H1 (cell line): ENCODE results near the gene TNS3. TPM values are rescaled to one million over a fixed set of nuclear protein-coding genes. Genes with fewer than 3 reads are reported as not detected.

ENCODE experiments used
- CTCF ChIA-PET: fragments of 300-600 bp; sonication (Branson Sonifier 250); formaldehyde crosslinking; loops from one replicate; lab custom pipeline; 2021; ENCODE audit not compliant: partially characterized antibody; lab: Charles Lee
- POLR2A ChIA-PET: fragments of 300-600 bp; sonication (Branson Sonifier 250); formaldehyde crosslinking; loops from one replicate; lab custom pipeline; 2021; ENCODE audit warnings: inconsistent platforms; ENCODE audit not compliant: partially characterized antibody; lab: Charles Lee
- DNase-seq, 2 experiments: peaks; one replicate each; pipeline versions ENCODE4 v3.0.0 to v3.0.0-alpha.2; 2010 to 2022; ENCODE audit warnings: low spot score in 2 of 2, low read depth in 1 of 2, mixed read lengths in 1 of 2
- FAIRE-seq: peaks from 2 replicates; lab custom pipeline; 2011; peaks lifted over from hg19 to GRCh38; lab: Jason Lieb, UNC
- H2AFZ ChIP-seq: 2 replicates; pipeline ENCODE4 v1.8.1; 2012; ENCODE audit warnings: low read length, inconsistent platforms
- H2AK5ac ChIP-seq: 2 replicates; pipeline ENCODE4 v1.6.1; 2013; ENCODE audit warnings: low read depth, low read length
- H2BK120ac ChIP-seq: replicated peaks from 2 replicates; pipeline ENCODE3; 2013; ENCODE audit warnings: low read depth, low read length, inconsistent platforms
- H2BK12ac ChIP-seq: 2 replicates; pipeline ENCODE4 v1.6.1; 2013; ENCODE audit warnings: low read depth, low read length
- H2BK15ac ChIP-seq: 2 replicates; pipeline ENCODE4 v1.6.1; 2013; ENCODE audit warnings: low read length
- H2BK20ac ChIP-seq: 2 replicates; pipeline ENCODE4 v1.6.1; 2013; ENCODE audit warnings: low read length
- H2BK5ac ChIP-seq: 2 replicates; pipeline ENCODE4 v1.6.1; 2013; ENCODE audit warnings: low read depth, low read length
- H3K14ac ChIP-seq: 2 replicates; pipeline ENCODE4 v1.6.1; 2013; ENCODE audit warnings: inconsistent platforms; ENCODE audit not compliant: insufficient read length
- H3K18ac ChIP-seq: 2 replicates; pipeline ENCODE4 v1.6.1; 2013; ENCODE audit warnings: low read length; ENCODE audit errors: extremely low read depth
- H3K23ac ChIP-seq: 2 replicates; pipeline ENCODE4 v1.6.1; 2013; ENCODE audit warnings: inconsistent platforms; ENCODE audit not compliant: insufficient read length
- H3K23me2 ChIP-seq: 2 replicates; pipeline ENCODE4 v1.6.1; 2013; ENCODE audit warnings: low read depth, low read length
- H3K27ac ChIP-seq: 2 replicates; pipeline ENCODE4 v1.6.1; 2011; ENCODE audit warnings: low read depth, low read length, inconsistent platforms
- H3K27me3 ChIP-seq, 4 experiments: replicated peaks in 1 of 4; 1 replicate in 1 of 4; 2 replicates in 3 of 4; pipeline versions ENCODE4 v1.6.1 to v1.8.1; 2011 to 2013; ENCODE audit warnings: low read length in 3 of 4, mild to moderate bottlenecking in 3 of 4, inconsistent platforms in 2 of 4, mixed read lengths in 2 of 4, moderate library complexity in 1 of 4; ENCODE audit not compliant: control insufficient read depth in 3 of 4, insufficient read depth in 3 of 4; ENCODE audit errors: extremely low read depth in 1 of 4
- H3K36me3 ChIP-seq, 4 experiments: 2 replicates each; pipeline versions ENCODE4 v1.6.1 to v1.8.1; 2011 to 2013; ENCODE audit warnings: mild to moderate bottlenecking in 4 of 4, low read length in 3 of 4, moderate library complexity in 2 of 4, control low read depth in 1 of 4, inconsistent platforms in 1 of 4; ENCODE audit not compliant: insufficient read depth in 4 of 4, control insufficient read depth in 2 of 4
- H3K4ac ChIP-seq: replicated peaks from 2 replicates; pipeline ENCODE3; 2013; ENCODE audit warnings: low read length, low read depth, mixed read lengths, inconsistent platforms; ENCODE audit not compliant: insufficient read length
- H3K4me1 ChIP-seq, 4 experiments: replicated peaks in 1 of 4; 1 replicate in 1 of 4; 2 replicates in 3 of 4; pipeline versions ENCODE4 v1.6.1 to v1.8.1; 2011 to 2013; ENCODE audit warnings: low read length in 3 of 4, inconsistent platforms in 2 of 4, mixed read lengths in 1 of 4; ENCODE audit not compliant: insufficient read depth in 4 of 4, control insufficient read depth in 3 of 4
- H3K4me2 ChIP-seq, 2 experiments: 2 replicates each; pipeline versions ENCODE4 v1.6.1 to v1.8.1; 2011 to 2013; ENCODE audit warnings: low read depth in 2 of 2, low read length in 2 of 2, control low read depth in 1 of 2, inconsistent platforms in 1 of 2, mild to moderate bottlenecking in 1 of 2; ENCODE audit not compliant: insufficient read depth in 1 of 2
- H3K4me3 ChIP-seq, 4 experiments: fragments of 200-600, 300-600 bp in 1 of 4; sonication (generic), shearing (Covaris generic), sonication (Bioruptor Twin) in 1 of 4; 2 replicates each; pipeline versions ENCODE4 v1.5.1 to v1.8.1; 2011 to 2016; ENCODE audit warnings: low read length in 4 of 4, low read depth in 3 of 4, control low read depth in 2 of 4, inconsistent platforms in 2 of 4, mild to moderate bottlenecking in 2 of 4, mixed read lengths in 1 of 4, moderate library complexity in 1 of 4; ENCODE audit not compliant: insufficient read depth in 2 of 4; ENCODE audit errors: extremely low read depth in 1 of 4
- H3K56ac ChIP-seq: replicated peaks from 2 replicates; pipeline ENCODE3; 2013; ENCODE audit warnings: low read depth, mild to moderate bottlenecking, mixed read lengths, low read length, inconsistent platforms; ENCODE audit not compliant: insufficient read length
- H3K79me1 ChIP-seq: 2 replicates; pipeline ENCODE4 v1.6.1; 2013; ENCODE audit warnings: low read depth, low read length, control low read depth
- H3K79me2 ChIP-seq, 2 experiments: 2 replicates each; pipeline versions ENCODE4 v1.6.1 to v1.8.1; 2012 to 2013; ENCODE audit warnings: low read length in 2 of 2, mild to moderate bottlenecking in 2 of 2, inconsistent platforms in 1 of 2; ENCODE audit not compliant: insufficient read depth in 2 of 2, control insufficient read depth in 1 of 2
- H3K9ac ChIP-seq, 4 experiments: replicated peaks in 1 of 4; 1 replicate in 1 of 4; 2 replicates in 3 of 4; pipeline versions ENCODE4 v1.6.1 to v1.8.1; 2011 to 2013; ENCODE audit warnings: low read depth in 3 of 4, low read length in 3 of 4, control low read depth in 2 of 4, mild to moderate bottlenecking in 2 of 4, moderate library complexity in 2 of 4, inconsistent platforms in 1 of 4; ENCODE audit errors: extremely low read depth in 1 of 4
- H3K9me3 ChIP-seq, 2 experiments: 2 replicates each; pipeline versions ENCODE4 v1.6.1 to v1.8.1; 2012 to 2013; ENCODE audit warnings: mild to moderate bottlenecking in 2 of 2, moderate library complexity in 2 of 2, control low read depth in 1 of 2, inconsistent platforms in 1 of 2, low read depth in 1 of 2, low read length in 1 of 2, mixed read lengths in 1 of 2; ENCODE audit not compliant: insufficient read depth in 2 of 2
- H4K20me1 ChIP-seq, 2 experiments: replicated peaks in 1 of 2; 2 replicates each; pipeline versions ENCODE3 to v1.8.1; 2011 to 2013; ENCODE audit warnings: inconsistent platforms in 2 of 2, low read length in 2 of 2, mild to moderate bottlenecking in 1 of 2; ENCODE audit not compliant: insufficient read depth in 2 of 2, control insufficient read depth in 1 of 2
- H4K5ac ChIP-seq: 2 replicates; pipeline ENCODE4 v1.6.1; 2013; ENCODE audit warnings: low read length, low read depth, mixed read lengths, inconsistent platforms; ENCODE audit not compliant: insufficient read length
- H4K8ac ChIP-seq: 2 replicates; pipeline ENCODE4 v1.8.0; 2013; ENCODE audit warnings: mild to moderate bottlenecking, moderate library complexity, low read length, inconsistent platforms; ENCODE audit not compliant: insufficient read depth; ENCODE audit errors: extremely low read depth
- H4K91ac ChIP-seq: replicated peaks from 2 replicates; pipeline ENCODE3; 2013; ENCODE audit warnings: low read length, mixed read lengths, inconsistent platforms; ENCODE audit not compliant: insufficient read length
- CHD2 ChIP-seq: IDR thresholded peaks from 2 replicates; pipeline ENCODE4 v1.6.1; 2012; ENCODE audit warnings: low read length, improper control_type of control experiment
- CREB1 ChIP-seq: IDR thresholded peaks from 2 replicates; pipeline ENCODE4 v1.6.1; 2012; ENCODE audit warnings: inconsistent platforms
- HDAC6 ChIP-seq: IDR thresholded peaks from one replicate; pipeline ENCODE4 v1.7.1; 2012; ENCODE audit warnings: low read depth, mild to moderate bottlenecking, inconsistent platforms, low read length, moderate library complexity
- RFX5 ChIP-seq: IDR thresholded peaks from 2 replicates; pipeline ENCODE4 v1.6.1; 2011; ENCODE audit warnings: low read depth, low read length, improper control_type of control experiment, borderline replicate concordance
- WGBS, 2 experiments: shearing (Covaris generic) in 1 of 2; methylation state at CpG; one replicate each; pipeline versions ENCODE4 v1.1.6 to v1.1.7; 2013 to 2015; ENCODE audit warnings: low lambda C conversion rate in 2 of 2, mixed read lengths in 2 of 2, inconsistent platforms in 1 of 2, low coverage in 1 of 2, missing lambda C conversion rate in 1 of 2; ENCODE audit not compliant: insufficient replicate concordance in 2 of 2, insufficient coverage in 1 of 2, insufficient read length in 1 of 2; ENCODE audit errors: extremely low coverage in 1 of 2, missing lambda C conversion rate in 1 of 2; 5-methylcytosine and 5-hydroxymethylcytosine counted together
- polyA plus RNA-seq, 7 experiments: library from polyadenylated mRNA; depleted of rRNA in 3 of 7; stranded (reverse) in 5 of 7; unstranded in 2 of 7; fragments of >200 nt in 5 of 7; fragments of 200-250 nt in 2 of 7; gene quantifications; 1 replicate in 5 of 7; 2 replicates in 1 of 7; 4 replicates in 1 of 7; pipeline versions ENCODE4 v1.2.1 to v1.2.3, GENCODE V29; 2011 to 2013; ENCODE audit warnings: missing spikeins in 2 of 7, mixed read lengths in 2 of 7
- total RNA-seq: library from RNA; stranded (reverse); fragmentation: NEBNext Ultra II Directional; extraction: Animal tissue kit (Norgen Biotek cat#: 25700); gene quantifications from 2 replicates; pipeline ENCODE4 v1.2.1, GENCODE V29; 2021

TNS3 gene
- total and polyA plus RNA-seq, 2 of the 8 experiments (the other 6 are each of a cell fraction or from before 2014, with no cell fraction given), result 11.9 to 24.2 TPM

DNA sequence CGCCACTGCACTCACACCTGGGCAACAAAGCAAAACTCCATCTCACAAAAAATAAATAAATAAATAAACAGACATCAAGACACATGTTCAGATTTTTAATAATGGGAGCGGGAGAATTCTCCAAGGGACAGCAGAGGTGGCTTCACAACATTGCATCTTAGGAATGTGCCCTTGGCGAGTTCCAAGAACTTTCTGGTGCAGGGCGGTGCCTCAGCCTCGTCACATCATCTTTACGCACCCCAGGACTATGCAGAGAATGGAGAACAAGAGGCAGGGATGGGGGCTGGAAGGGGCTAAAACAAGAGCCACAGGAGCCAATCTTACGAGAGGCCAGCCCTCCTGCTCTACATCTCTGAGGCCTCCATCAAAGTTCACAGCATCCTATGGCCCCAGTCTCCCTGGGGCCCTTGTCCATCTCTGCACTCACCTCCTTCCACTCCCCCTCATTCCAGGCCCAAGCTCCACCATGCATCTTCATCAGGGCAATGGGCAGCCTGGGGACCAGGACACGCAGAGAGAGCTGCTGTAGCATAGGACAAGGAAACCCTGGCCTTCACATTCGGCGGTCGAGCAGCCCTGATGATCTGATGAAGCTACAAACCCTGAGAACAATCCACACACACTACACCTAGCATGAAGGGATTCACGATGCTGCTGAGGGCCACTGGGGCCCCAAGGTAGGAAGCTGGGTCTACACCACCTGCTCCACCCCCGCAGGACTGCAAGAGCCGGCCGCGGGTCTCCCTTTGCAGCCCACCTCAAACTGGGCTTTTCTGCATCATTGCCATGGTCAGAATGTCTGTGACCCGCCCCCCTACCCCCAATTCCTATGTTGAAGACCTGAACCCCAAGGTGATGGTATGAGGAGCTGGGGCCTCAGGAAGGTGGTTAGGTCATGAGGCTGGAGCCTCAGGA lies 22.3 kb downstream of the TNS3 start:
- no peak overlapping the region for H3K18ac ChIP-seq
- peaks cover 0 to 13% (median 2%) of the 10 kb centered on the region in 4 experiments; a peak in 5 of 7 replicates for H3K4me1 ChIP-seq
- H3K9me3 ChIP-seq, result no peaks in the 10 kb centered on the region
- H2BK20ac ChIP-seq, result no peak overlapping the region
- no peak overlapping the region for H3K4ac ChIP-seq
- H2BK120ac ChIP-seq, result no peak overlapping the region
- peaks cover 0 to 33% of the 10 kb centered on the region in 2 experiments; a peak in 2 of 4 replicates for H3K79me2 ChIP-seq
- no peak overlapping the region for H2AFZ ChIP-seq
- ChIA-PET CTCF (interaction anchor here (2.7 kb wide), 1 partner anchor 124 kb away, joined by 6 read pairs; no protein-coding TSS in a partner anchor), POLR2A (interaction anchor here (0.6 to 1.0 kb wide), 2 partner anchors 14 to 18 kb away, joined by 3 to 4 read pairs; no protein-coding TSS in a partner anchor)
- FAIRE-seq, result no peak
- no peak overlapping the region for H4K5ac ChIP-seq
- no peak for TF ChIP-seq HDAC6
- no peak for TF ChIP-seq RFX5
- TF ChIP-seq CREB1, result no peak
- no peak for TF ChIP-seq CHD2
- no peak for DNase-seq
- H2BK12ac ChIP-seq, result no peak overlapping the region
- peaks cover 3% of the 10 kb centered on the region in 2 experiments for H4K20me1 ChIP-seq
- H3K36me3 ChIP-seq, result no peaks in the 10 kb centered on the region
- H4K8ac ChIP-seq, result no peak overlapping the region
- no peak overlapping the region for H3K14ac ChIP-seq
- peaks cover 14% of the 10 kb centered on the region for H3K79me1 ChIP-seq
- no peak overlapping the region for H3K4me2 ChIP-seq
- H3K27ac ChIP-seq, result no peak overlapping the region
- H3K56ac ChIP-seq, result no peak overlapping the region
- no peaks in the 10 kb centered on the region for H3K27me3 ChIP-seq
- no peak overlapping the region; the same call in 1 of the 2 replicates for H2BK5ac ChIP-seq
- no peak overlapping the region for H3K4me3 ChIP-seq
- 92% methylated on average over 17 of the region's 17 CpGs; no CpG with 5 or more reads in 1 of the 2 experiments for WGBS, 2 experiments
- H2AK5ac ChIP-seq, result no peak overlapping the region
- H3K9ac ChIP-seq, result no peak overlapping the region
- H4K91ac ChIP-seq, result no peak overlapping the region
- H2BK15ac ChIP-seq, result no peak overlapping the region
- H3K23ac ChIP-seq, result no peak overlapping the region
- H3K23me2 ChIP-seq, result no peaks in the 10 kb centered on the region
